NCI-H774 (cell line): ENCODE data around the gene LAMA3.

Source experiments
- DNase-seq: peaks from one replicate; lab custom pipeline; 2025; lab: John Stamatoyannopoulos, UW

LAMA3 gene

GRCh38 chr18:23853448-23854195 is 164.4 kb downstream of the LAMA3 start:
- DNase-seq: no peak

GRCh38 chr18:23855721-23856120 is 166.5 kb downstream of the LAMA3 start:
- no peak for DNase-seq

DNA sequence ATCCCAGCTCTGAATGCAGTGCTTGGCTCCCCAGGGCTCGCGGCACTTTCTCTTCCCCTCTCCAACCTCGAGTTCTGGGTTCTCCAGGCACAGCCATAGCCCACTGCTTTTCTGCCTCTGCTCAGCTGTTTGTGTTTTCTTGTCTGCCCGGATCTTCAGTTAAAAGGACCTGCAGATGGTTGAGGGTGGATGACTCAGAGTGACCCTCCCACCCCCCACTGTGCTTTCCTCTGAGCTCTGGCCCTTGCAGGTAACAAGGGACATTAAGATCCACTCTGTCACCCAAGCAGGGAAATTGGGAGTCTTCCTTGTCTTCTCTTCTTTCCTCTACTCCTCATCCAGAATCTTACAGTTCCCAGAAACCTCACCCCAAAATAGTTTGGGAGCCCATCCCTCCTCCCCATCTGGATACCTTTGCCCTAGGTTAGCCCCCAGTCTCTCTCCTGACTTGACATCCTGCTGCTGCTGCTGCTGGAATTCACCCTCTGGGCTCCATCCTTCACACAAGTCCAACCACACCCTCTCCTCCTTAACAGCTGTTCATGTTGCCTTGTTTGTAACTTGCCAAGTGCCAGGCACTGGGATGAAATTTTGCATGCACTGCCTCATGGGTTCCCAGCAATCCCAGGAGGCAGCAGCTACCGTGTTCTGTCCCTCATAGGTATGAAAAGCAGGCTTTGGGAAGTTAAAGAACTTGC is 167.4 kb downstream of the LAMA3 start:
- DNase-seq: no peak

DNA sequence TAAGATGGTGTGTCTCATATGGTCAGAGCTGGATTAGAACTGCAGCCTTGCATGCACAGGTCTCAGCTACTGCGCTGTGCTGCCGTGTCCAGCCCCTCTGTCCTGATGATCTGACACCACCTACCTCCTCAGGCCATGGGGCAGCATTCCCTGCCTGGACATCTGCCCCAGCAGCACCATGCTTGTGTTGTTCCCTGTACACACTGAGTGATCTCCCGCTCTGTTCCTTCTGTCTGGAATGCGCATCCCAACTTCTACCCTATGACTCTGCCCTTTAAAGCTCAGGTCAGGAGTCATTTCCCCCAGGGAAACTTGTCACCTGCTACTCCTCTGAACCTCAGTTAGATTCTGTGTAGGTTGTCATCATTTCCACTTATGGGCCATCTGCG is 167.9 kb downstream of the LAMA3 start:
- DNase-seq: no peak

- DNase-seq: peak; percentile 57
Measured at GRCh38 chr18:23857756-23858155, 168.5 kb downstream of the LAMA3 start.

DNA sequence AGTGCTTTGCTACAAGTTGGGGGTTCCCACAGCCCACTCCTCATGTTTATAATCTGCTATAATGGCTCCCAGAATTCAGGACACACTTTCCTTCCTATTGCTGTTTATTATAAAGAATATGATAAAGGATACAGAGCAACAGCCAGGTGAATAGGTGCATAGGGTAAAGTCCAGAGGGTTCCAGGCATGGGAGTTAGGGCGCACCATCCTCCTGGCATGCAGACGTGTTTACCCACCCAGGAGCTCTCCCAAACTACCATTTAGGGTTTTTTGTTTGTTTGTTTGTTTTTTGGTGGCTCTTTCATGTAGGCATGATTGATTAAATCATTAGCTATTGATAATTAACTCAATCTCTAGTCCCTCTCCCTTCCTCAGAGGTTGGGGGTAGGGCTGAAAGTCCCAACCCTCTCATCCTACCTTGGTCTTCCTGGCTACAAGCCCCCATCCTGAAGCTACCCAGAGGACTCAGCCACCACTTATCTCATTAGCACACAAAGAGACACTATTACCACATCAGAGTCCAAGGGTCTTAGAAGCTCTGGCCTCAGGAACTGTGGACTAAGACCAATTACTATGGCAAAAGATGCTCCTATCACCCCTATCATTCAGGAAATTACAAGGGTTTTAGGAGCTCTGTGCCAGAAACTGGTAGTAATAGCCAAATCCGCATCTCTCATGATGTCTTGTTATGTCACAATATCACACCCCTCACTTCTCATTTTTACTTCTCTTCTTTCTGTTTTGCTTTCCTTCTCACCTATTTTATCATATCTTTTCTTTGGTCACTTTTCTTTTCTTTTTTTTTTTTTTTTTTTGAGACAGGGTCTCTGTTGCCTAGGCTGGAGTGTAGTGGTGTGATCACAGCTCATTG is 170.4 kb downstream of the LAMA3 start:
- no peak for DNase-seq

GRCh38 chr18:23861326-23861725 is 172.1 kb downstream of the LAMA3 start:
- DNase-seq: no peak

DNA sequence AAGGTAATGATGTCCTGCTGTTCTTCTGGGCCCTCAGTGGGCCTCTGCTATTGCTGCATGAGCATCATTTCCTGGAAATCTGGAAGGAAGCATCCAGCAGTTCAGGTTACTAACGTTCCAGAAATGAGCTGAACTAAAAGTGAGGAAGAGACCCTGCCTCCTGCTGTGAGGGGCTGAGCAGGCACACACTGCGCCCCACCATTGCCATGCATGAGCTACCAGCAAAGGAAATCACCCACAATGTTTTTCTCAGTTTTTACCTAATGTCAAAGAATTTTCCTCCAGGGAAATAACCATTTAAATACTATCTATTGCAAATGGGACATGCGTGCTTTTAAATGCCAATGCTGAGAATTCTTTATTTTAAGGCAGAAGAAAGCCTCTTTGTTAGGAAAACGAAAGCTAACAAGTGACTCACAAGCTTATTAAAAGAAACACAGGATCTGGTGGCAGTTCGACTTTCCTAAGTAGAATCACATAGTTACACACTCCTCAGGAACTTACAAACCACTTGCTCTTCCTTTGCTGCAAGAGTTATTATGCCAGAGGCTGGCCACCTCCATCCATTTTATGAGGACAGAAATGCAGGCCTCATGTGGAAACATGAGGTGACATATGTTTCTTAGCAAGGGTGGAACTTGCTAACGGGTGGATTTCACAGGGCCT is 172.7 kb downstream of the LAMA3 start:
- no peak for DNase-seq

GRCh38 chr18:23864624-23865023 is 175.4 kb downstream of the LAMA3 start:
- DNase-seq: no peak

DNA sequence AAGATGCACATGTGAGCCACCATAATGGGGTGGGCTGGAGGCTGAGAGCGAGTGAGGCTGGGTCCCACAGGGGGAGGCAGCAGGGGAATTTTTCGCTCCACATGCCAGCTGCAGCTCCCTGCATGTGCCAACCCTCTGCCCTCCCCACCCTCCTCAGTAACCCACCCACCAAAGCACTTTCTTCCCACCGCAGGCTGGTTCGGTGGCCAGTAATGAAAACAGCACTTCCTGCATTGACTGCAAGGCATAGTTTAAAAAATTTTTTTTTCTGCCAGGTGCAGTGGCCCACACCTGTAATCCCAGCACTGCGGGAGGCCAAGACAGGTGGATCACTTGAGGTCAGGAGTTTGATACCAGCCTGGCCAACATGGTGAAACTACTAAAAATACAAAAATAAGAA is 177.8 kb downstream of the LAMA3 start:
- DNase-seq: no peak

GRCh38 chr18:23868136-23868785 is 179.0 kb downstream of the LAMA3 start:
- no peak for DNase-seq

DNA sequence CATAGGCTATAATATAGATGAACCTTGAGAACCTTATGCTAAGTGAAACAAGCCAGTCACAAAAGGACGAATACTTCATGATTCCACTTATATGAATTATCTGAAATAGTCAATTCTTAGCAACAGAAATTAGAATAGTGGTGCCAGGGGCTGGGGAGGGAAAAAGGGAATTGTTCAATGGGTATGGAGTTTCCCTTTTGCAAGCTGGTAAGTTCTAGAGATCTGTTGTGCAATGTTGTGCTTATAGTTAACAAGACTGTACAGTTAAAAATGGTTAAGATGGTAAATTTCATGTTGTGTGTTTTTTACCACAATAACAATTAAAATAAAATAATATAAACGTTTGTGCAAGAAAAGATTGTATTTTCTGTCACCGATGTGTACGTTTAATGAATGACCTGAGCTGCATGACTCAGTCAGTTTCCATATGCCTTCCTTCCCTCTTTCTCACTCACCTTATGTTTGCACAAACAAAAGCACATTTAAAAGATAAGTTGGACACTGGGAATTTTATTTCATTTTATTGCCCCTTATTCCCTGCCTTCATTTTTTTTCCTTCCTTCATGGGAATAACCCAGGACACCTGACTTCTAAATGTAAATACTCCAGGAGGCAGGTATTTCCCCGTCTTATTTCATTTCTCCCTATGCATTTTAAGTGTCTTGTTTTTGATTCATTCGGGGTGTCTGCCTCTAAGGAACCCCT is 181.6 kb downstream of the LAMA3 start:
- no peak for DNase-seq

DNA sequence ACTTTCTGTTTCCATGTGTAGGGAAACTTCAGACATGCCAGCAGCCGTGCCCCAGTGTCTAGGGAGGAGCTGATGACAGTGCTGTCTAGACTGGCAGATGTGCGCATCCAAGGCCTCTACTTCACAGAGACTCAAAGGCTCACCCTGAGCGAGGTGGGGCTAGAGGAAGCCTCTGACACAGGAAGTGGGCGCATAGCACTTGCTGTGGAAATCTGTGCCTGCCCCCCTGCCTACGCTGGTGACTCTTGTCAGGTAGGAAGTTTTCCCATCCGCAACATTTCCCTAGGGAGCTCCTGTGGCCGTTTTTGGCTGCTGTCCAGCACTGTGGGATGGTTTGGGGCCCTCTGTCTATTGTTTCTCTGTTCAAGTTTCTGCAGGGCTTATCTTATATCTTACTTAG is 182.2 kb downstream of the LAMA3 start:
- no peak for DNase-seq

DNA sequence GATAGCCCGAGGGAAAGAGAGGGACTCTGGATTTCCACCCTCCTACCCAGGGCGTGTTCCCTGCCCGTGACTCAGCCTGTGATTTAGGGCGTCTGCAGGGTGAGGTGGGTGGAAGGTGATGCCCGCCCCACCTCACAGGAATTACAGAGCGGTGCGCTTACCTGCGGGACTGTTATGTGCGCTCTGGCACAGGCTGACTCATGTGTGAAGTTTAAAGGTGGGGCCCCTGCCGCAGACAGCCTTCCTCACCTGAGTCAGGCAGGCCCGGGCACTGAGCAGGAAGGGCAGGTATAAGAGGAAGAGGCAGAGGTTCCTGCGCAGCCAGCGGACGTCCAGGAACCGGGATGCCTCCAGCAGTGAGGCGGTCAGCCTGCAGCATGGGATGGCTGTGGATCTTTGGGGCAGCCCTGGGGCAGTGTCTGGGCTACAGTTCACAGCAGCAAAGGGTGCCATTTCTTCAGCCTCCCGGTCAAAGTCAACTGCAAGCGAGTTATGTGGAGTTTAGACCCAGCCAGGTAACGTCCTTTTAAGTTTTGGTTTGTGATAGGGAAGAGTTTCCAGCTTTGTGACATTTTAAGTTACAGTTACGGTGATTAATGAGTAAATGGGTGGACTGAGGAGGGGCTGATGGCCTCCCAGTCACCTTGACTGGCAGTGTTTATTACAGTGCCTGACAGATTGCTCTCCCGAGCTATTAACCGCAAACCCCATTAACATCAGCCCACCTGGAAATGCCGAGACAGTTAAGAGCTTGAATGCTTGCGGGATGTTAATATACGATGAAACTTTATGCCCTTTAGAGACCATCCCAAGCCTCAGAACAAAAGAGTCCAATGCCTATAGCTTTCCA is 183.7 kb downstream of the LAMA3 start:
- no peak for DNase-seq

DNA sequence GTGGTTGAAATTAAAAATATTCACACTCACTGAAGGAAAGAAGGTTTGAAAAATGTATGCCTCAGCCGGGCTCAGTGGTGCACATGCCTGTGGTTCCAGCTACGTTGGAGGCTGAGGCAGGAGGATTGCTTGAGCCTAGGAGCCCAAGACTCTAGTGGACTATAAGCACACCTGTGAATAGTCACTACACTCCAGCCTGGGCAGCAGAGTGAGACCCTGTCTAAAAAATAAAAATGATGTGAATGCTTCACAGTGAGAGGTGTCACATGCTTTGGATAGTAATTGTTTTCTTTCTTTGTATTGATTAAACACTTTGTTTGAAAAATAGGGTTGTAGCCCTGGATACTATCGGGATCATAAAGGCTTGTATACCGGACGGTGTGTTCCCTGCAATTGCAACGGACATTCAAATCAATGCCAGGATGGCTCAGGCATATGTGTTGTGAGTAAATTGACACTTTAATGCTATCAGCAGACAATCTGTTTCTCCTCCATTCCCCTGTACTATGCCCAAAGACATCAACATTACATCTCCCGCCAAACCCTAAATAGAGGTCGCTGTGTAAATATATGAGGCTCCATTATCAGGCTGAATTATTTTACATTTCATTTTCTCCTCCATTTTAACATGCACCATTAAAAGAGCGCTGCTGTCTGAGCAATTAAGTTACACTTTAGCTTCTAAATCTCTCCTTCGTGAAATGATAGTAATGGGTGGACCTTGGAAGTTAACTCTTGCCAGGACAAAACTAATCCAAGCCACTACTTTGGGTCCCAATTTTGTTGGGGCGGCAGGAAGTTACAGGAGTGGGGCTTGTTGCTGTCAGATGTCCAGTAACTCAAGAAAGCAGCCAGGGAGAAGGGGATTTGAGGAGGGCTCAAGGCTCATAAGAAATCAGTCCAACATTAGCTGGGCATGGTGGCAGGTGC is 187.0 kb downstream of the LAMA3 start:
- no peak for DNase-seq

DNA sequence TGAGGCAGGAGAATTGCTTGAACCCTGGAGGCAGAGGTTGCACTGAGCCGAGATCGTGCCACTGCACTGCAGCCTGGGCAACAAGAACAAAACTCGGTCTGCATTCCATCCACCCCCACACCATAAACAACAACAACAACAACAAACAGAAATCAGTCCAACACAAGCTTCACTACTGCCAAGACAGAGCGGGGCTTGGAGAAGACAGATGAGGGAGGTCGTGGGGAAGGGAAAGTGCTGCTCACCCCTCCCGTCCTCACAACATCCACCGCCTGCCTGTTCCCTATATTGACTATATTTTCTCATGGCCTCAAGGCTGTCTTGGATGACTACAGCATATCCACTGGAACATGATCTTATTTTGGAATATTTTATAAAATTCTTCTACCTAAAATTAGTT is 187.7 kb downstream of the LAMA3 start:
- no peak for DNase-seq

DNA sequence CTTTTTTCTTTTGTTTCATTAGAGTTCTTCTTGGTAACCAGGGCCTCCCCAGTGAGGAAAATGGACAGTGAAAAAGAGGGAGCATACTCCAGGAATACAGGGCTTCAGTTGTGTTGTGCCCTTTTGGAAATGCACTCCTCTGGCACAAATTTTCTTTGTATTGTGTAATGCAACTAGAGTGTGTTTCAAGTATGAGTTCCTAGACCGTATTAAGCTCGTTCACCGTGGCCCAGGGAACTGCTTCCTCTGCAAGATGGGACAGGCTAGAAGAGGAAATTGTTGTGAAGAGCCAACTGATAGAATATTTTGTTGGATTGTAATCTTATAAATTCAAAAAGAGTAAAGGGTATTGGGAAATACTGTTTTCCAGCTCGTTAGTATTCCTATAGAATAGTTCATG is 188.1 kb downstream of the LAMA3 start:
- no peak for DNase-seq

DNA sequence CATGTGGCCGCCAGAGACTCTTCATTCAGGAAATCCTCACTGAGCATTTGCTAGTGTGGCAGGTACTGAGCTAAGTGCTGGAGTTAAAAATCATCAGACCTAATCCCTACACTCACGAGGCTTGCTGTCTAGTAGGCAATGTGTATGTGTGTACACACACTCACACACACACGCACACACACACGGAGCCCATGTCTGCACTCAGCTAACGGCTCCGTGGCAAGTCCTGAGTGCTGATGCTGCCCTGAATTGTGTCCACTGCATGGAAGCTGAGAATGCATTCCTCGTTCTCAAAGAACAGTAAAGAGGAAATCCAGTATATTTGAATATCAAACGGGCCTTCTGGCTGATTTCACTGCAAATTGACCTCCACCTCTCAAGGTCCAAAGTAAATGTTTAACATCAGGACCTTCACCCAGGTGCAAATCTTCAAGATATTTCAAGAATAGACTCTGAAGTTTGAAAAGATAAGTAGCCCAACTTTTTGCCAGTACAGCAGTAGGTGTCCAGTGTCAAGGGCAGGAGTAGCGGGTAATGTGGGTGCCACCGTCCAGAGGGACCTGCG is 189.2 kb downstream of the LAMA3 start:
- DNase-seq: no peak

- DNase-seq: no peak
Measured at GRCh38 chr18:23879126-23879525, 189.9 kb downstream of the LAMA3 start.
